Measurements from ENCODE around the gene VWA2.

Gene VWA2

DNA sequence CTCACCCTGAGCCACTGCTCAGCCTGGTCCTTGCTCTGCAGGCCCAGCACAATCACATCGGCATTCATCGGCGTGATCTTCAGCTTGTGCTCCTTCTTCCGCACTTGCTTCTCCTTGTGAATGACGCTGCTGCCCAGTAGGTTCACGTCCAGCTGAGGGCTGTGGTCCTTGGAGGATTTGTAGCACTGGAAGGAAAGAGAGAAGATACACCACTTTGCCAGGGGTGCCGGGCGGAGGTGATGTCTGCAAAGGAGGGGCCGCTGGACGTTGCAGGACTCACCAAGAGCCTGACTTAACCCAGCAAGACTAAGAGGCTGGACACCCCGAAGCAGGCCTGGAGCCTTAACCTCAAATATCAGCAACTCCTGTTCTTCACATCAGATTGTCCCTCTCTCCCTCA lies 74.8 kb downstream of the VWA2 start:
- no peak for DNase-seq (ENCODE audit: insufficient read length, low spot score)
- FAIRE-seq = no peak
- TF ChIP-seq CTCF (IDR thresholded peaks at IDR 0.05; ENCODE audit: insufficient read depth, missing control alignments) = no peak

GRCh38 chr10:114315566-114316420 lies 76.7 kb downstream of the VWA2 start:
- DNase-seq (ENCODE audit: insufficient read length, low spot score) = no peak
- no peak for TF ChIP-seq CTCF (IDR thresholded peaks at IDR 0.05; ENCODE audit: insufficient read depth, missing control alignments)
- no peak for FAIRE-seq

DNA sequence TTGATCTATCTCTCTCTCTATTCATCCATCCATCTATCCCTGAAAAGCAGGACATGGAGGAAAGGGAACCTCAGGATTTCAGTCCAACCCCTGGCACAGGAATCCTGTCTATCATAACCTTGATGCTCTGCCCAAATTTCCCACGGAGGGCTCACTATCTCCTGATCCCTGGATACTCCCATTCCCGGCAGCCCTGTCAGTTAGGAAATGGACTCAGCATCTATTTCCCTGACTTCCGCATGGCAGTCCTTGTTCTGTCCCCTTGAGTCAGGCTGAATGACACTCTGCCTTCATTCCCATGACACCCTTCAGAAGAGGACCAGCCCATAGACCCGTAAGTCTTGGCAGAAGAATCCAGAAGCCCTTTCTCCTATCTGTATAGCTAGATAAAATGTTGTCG lies 77.7 kb downstream of the VWA2 start:
- DNase-seq (ENCODE audit: insufficient read length, low spot score) (no peak), FAIRE-seq (no peak)
- no peak for TF ChIP-seq CTCF (IDR thresholded peaks at IDR 0.05; ENCODE audit: insufficient read depth, missing control alignments)

- FAIRE-seq (no peak), DNase-seq (ENCODE audit: insufficient read length, low spot score) (no peak)
- no peak for TF ChIP-seq CTCF (IDR thresholded peaks at IDR 0.05; ENCODE audit: insufficient read depth, missing control alignments)
These were observed 80.6 kb downstream of the VWA2 start for GRCh38 chr10:114319406-114320248.

- no peak for TF ChIP-seq CTCF (IDR thresholded peaks at IDR 0.05; ENCODE audit: insufficient read depth, missing control alignments)
- no peak for FAIRE-seq
- no peak for DNase-seq (ENCODE audit: insufficient read length, low spot score)
These were observed 81.4 kb downstream of the VWA2 start for GRCh38 chr10:114320249-114321116.

- TF ChIP-seq CTCF (IDR thresholded peaks at IDR 0.05; ENCODE audit: insufficient read depth, missing control alignments) = no peak
- DNase-seq (ENCODE audit: insufficient read length, low spot score) (no peak), FAIRE-seq (no peak)
These were observed 83.3 kb downstream of the VWA2 start for GRCh38 chr10:114322344-114322743.
